Neural cell (in vitro differentiated cells): ENCODE results near the gene ETV3.

Source experiments
- EP300 ChIP-seq: fragments of 450-650 bp; conservative IDR thresholded peaks from 2 replicates; pipeline ENCODE4 v1.6.1; 2014; ENCODE audit warnings: antibody characterized with exemption, mild to moderate bottlenecking, moderate library complexity; ENCODE audit not compliant: poor library complexity, severe bottlenecking
- TAF1 ChIP-seq: IDR thresholded peaks from 2 replicates; pipeline ENCODE4 v1.6.1; 2012; ENCODE audit warnings: low read depth
- TF ChIP-seq, protein P1 (sequence below): fragments of 450-650 bp; IDR thresholded peaks from 2 replicates; pipeline ENCODE4 v1.5.1; 2014; ENCODE audit warnings: antibody characterized with exemption, mild to moderate bottlenecking, moderate library complexity; ENCODE audit not compliant: poor library complexity, severe bottlenecking

DNA sequence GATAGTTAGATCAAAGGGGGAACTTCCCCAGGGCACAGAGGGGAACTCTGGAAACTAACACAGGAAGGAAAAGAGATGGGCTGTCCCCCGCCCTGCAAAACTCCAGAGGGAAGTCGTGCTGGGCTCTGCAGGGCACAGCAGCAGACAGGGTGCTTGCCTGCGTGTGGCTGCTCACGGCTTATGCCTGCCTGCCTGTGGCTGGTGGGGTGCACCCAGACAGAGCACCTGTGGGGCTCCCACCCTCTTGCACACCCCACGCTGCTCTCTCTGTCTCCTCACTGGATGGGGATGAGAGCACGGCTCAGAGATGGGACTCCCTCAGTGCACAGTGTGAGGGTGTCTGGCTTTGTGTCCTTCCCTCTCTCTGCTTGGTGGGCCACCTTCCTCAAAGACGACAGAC lies 25.1 kb downstream of the ETV3 start:
- TF ChIP-seq, protein P1, sequence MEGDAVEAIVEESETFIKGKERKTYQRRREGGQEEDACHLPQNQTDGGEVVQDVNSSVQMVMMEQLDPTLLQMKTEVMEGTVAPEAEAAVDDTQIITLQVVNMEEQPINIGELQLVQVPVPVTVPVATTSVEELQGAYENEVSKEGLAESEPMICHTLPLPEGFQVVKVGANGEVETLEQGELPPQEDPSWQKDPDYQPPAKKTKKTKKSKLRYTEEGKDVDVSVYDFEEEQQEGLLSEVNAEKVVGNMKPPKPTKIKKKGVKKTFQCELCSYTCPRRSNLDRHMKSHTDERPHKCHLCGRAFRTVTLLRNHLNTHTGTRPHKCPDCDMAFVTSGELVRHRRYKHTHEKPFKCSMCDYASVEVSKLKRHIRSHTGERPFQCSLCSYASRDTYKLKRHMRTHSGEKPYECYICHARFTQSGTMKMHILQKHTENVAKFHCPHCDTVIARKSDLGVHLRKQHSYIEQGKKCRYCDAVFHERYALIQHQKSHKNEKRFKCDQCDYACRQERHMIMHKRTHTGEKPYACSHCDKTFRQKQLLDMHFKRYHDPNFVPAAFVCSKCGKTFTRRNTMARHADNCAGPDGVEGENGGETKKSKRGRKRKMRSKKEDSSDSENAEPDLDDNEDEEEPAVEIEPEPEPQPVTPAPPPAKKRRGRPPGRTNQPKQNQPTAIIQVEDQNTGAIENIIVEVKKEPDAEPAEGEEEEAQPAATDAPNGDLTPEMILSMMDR = no peak
- no peak for TF ChIP-seq TAF1
- no peak for TF ChIP-seq EP300
